Stomach (tissue), 9 donors: ENCODE data around the gene RBMS3. TPM values are rescaled to one million over a fixed set of nuclear protein-coding genes. Genes with fewer than 3 reads are reported as not detected.

ENCODE experiments used
- DNase-seq, 2 donors: peaks; one replicate each; pipeline versions ENCODE4 v3.0.0 to v3.0.0-alpha.2; 2013 to 2019
- H3K27ac ChIP-seq, 5 donors: fragments of 200-600 bp in 4 of 5; sonication (generic) in 4 of 5; one replicate each; pipeline ENCODE4 v1.5.1; 2013 to 2019; ENCODE audit warnings: mild to moderate bottlenecking in 1 of 5, moderate library complexity in 1 of 5
- H3K27me3 ChIP-seq, 3 donors: fragments of 200-600 bp; sonication (generic); one replicate each; pipeline ENCODE4 v1.5.1; 2017 to 2019; ENCODE audit warnings: mixed run types in 1 of 3
- H3K36me3 ChIP-seq, 4 donors: fragments of 200-600 bp; sonication (generic); 1 replicate in 3 of 4; 2 replicates in 1 of 4; pipeline ENCODE4 v1.5.1; 2016 to 2019
- H3K4me1 ChIP-seq, 4 donors: fragments of 200-600 bp; sonication (generic); one replicate each; pipeline ENCODE4 v1.5.1; 2016 to 2019
- H3K4me3 ChIP-seq, 4 donors: fragments of 200-600 bp; sonication (generic) in 3 of 4; one replicate each; pipeline ENCODE4 v1.5.1; 2016 to 2019; ENCODE audit warnings: mild to moderate bottlenecking in 1 of 4
- H3K9me3 ChIP-seq, 4 donors: fragments of 200-600 bp; sonication (generic); one replicate each; pipeline ENCODE4 v1.5.1; 2016 to 2019
- EP300 ChIP-seq: sonication (generic); formaldehyde crosslinking; IDR thresholded peaks from one replicate; pipeline ENCODE4 v1.6.1; 2017; ENCODE audit warnings: antibody characterized with exemption
- POLR2A ChIP-seq, 4 donors: fragments of 450-650 bp; IDR thresholded peaks; one replicate each; pipeline ENCODE4 v1.6.1; 2016; ENCODE audit warnings: antibody characterized with exemption in 4 of 4, control low read depth in 2 of 4, mild to moderate bottlenecking in 1 of 4, moderate library complexity in 1 of 4
- POLR2AphosphoS5 ChIP-seq, 3 donors: sonication (generic); formaldehyde crosslinking; IDR thresholded peaks; one replicate each; pipeline ENCODE4 v1.6.1; 2016; ENCODE audit warnings: antibody characterized with exemption in 3 of 3
- WGBS, 5 donors: extraction: QIAGEN DNeasy Blood & Tissue Kit in 3 of 5; methylation state at CpG; one replicate each; pipeline versions ENCODE4 v1.1.5 to v1.1.7; 2013 to 2018; 5-methylcytosine and 5-hydroxymethylcytosine counted together
- intact Hi-C: fragments of 100-400 bp; cut with DNase I; formaldehyde crosslinking; loops from one replicate; pipeline ENCODE4 v1.15.1; 2023; ENCODE audit warnings: low total_unique reads
- polyA plus RNA-seq, 3 donors: library from polyadenylated mRNA; stranded (reverse); fragments of 200-250 nt; gene quantifications; one replicate each; pipeline ENCODE4 v1.2.3, GENCODE V29; 2013
- total RNA-seq, 5 donors: library from RNA; depleted of rRNA; stranded (reverse); fragments of >200 nt; gene quantifications; one replicate each; pipeline versions ENCODE4 v1.1.0 to v1.2.3, GENCODE V29; 2014 to 2016
- TF ChIP-seq, protein P1 (sequence below), 7 experiments: fragments of 450-650 bp in 4 of 7; fragments of 200-600 bp in 3 of 7; sonication (generic) in 3 of 7; IDR thresholded peaks; one replicate each; pipeline ENCODE4 v1.5.1; 2016 to 2019; ENCODE audit warnings: antibody characterized with exemption in 7 of 7, control low read depth in 2 of 7, mild to moderate bottlenecking in 1 of 7
- donor health status: healthy with polysubstance abuse.
- donor health status: Bipolar disorder and iron deficiency.
- donor health status: healthy.

Gene RBMS3
- total and polyA plus RNA-seq, 8 donors, result 2.0 to 103 (median 16.0) TPM

DNA sequence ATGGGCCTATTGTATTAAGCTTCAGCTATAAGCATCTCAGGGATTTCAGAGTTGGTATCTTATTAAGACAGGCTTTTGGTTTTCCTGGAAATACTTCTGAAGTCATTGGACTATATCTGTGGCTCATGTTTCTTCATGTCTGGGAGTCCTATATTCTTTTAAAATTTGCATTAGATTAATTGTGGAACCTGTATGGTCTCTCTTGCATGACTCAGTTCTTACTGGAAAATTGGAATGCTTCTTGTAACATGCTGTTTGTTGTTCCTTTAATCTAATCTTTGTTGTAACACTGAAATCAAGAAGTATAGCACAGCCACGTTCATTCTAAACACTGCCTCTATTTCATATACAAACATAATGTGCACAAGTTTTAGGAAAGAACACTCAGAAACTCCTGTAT is 208.1 kb downstream of the RBMS3 start:
- no peak overlapping the region for H3K4me3 ChIP-seq
- no peaks in the 10 kb centered on the region for H3K27me3 ChIP-seq
- H3K9me3 ChIP-seq, result no peaks in the 10 kb centered on the region
- intact Hi-C loops, result no loop called here
- peaks cover 0 to 5% (median 0%) of the 10 kb centered on the region in 4 donors for H3K4me1 ChIP-seq
- H3K36me3 ChIP-seq, result no peaks in the 10 kb centered on the region
- WGBS, 5 donors, result 15 to 42% (median 30%) methylated on average over 1 of the region's 1 CpG
- TF ChIP-seq, protein P1, sequence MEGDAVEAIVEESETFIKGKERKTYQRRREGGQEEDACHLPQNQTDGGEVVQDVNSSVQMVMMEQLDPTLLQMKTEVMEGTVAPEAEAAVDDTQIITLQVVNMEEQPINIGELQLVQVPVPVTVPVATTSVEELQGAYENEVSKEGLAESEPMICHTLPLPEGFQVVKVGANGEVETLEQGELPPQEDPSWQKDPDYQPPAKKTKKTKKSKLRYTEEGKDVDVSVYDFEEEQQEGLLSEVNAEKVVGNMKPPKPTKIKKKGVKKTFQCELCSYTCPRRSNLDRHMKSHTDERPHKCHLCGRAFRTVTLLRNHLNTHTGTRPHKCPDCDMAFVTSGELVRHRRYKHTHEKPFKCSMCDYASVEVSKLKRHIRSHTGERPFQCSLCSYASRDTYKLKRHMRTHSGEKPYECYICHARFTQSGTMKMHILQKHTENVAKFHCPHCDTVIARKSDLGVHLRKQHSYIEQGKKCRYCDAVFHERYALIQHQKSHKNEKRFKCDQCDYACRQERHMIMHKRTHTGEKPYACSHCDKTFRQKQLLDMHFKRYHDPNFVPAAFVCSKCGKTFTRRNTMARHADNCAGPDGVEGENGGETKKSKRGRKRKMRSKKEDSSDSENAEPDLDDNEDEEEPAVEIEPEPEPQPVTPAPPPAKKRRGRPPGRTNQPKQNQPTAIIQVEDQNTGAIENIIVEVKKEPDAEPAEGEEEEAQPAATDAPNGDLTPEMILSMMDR (IDR thresholded peaks at IDR 0.05), result no peak
- TF ChIP-seq EP300 (no peak), POLR2A (IDR thresholded peaks at IDR 0.05) (no peak), POLR2AphosphoS5 (IDR thresholded peaks at IDR 0.05) (no peak)
- H3K27ac ChIP-seq, result no peak overlapping the region
- no peak for DNase-seq

DNA sequence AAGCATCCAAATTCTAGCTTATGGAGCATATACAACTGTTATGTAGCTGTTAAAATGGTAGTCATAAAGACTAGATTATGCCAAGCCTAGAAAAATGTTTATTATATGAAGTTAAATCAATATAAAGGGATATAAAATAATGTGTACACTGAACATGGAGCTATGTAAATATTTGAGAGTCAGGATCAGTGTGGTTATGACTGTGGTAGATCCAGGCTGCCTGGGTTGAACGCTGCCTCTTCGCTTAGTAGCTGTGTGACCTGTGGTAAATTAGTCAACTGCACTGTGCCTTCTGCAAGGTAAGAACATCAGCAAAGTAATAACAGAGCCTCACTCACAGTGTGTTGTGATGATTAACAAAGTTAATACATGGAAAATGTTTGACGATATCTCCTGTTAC is 212.2 kb downstream of the RBMS3 start:
- peaks cover 0 to 10% (median 4%) of the 10 kb centered on the region in 4 donors for H3K4me1 ChIP-seq
- intact Hi-C loops, result no loop called here
- no peak for DNase-seq
- TF ChIP-seq POLR2A (IDR thresholded peaks at IDR 0.05) (no peak), EP300 (no peak), POLR2AphosphoS5 (IDR thresholded peaks at IDR 0.05) (no peak)
- TF ChIP-seq, protein P1 (IDR thresholded peaks at IDR 0.05), result no peak
- no peaks in the 10 kb centered on the region for H3K36me3 ChIP-seq
- no peaks in the 10 kb centered on the region for H3K27me3 ChIP-seq
- 70 to 82% (median 80%) methylated on average over 3 of the region's 3 CpGs for whole genome bisulfite sequencing, 5 donors
- H3K4me3 ChIP-seq, result no peak overlapping the region
- H3K27ac ChIP-seq, result no peak overlapping the region
- H3K9me3 ChIP-seq, result no peaks in the 10 kb centered on the region

DNA sequence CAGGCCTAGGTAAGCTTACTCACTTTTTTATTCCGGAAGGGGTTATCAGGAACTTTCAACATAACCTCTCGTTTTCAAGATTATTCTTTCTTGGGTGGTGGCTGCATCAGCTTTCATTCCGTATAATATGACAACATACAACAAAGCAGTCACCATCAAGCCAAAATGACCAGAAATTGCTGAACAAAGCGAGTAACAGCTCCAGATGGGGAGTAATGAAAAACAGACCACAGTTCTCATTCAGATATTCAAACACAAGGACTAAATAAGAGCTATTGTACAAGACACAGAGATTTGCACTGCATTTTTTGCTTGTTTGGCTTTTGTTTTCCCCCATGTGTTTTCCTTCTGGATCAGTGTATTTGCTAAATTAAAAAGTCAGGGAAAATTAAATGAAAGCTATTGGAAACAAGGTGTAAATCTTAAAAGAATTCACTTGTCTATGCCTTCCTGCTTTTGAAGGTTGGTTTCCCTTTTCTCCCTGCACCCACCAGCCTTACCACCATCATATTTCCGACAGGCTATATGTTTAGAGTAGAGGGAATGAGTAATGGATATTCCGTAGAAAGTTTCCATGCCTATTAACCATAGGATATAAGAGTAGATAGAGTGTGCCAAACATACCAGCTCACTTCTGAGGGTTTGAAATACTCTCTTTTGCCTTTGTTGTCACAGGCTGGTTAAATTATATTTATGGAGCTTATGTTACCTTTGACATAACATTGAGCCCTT is 213.6 kb downstream of the RBMS3 start:
- H3K27ac ChIP-seq, result no peak overlapping the region
- WGBS, 5 donors, result 57 to 65% (median 62%) methylated on average over 6 of the region's 6 CpGs

DNA sequence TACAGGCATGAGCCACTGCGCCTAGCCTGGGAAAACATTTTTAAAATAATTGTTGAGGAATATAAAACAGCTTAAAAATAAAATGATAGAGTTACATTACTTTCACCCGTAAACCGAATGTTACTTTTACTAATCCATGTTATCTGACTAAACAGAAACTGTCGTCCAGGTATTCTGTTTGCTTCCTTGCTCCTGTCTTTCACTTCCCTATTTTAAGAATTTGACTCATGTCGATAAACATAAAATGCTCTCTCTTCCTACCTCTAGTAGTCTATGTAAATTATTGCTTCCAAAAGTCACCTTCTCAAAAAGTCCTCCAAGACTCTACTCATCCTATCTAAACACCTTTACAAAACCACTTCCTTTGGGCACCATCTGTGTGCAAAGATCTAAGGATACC is 216.4 kb downstream of the RBMS3 start:
- H3K36me3 ChIP-seq, result no peaks in the 10 kb centered on the region
- DNase-seq, result no peak
- TF ChIP-seq, protein P1 (IDR thresholded peaks at IDR 0.05), result no peak
- TF ChIP-seq POLR2A (IDR thresholded peaks at IDR 0.05), result no peak
- TF ChIP-seq POLR2AphosphoS5 (IDR thresholded peaks at IDR 0.05), result no peak
- TF ChIP-seq EP300, result no peak
- WGBS, 5 donors, result 79 to 92% (median 88%) methylated on average over 5 of the region's 5 CpGs
- intact Hi-C loops, result no loop called here
- no peak overlapping the region for H3K4me3 ChIP-seq
- no peak overlapping the region for H3K27ac ChIP-seq
- H3K9me3 ChIP-seq, result no peaks in the 10 kb centered on the region
- H3K4me1 ChIP-seq, result peaks cover 0 to 9% (median 3%) of the 10 kb centered on the region in 4 donors
- no peaks in the 10 kb centered on the region for H3K27me3 ChIP-seq

More for the DNA sequence above, 213.6 kb downstream of the RBMS3 start:
- DNase-seq, result peak in 1 of 2 donors; percentile 68
- intact Hi-C loops, result no loop called here
- Histone ChIP-seq H3K4me3 (no peak overlapping the region), H3K9me3 (no peaks in the 10 kb centered on the region), H3K36me3 (no peaks in the 10 kb centered on the region), H3K27me3 (no peaks in the 10 kb centered on the region), H3K4me1 (peaks cover 0 to 9% (median 3%) of the 10 kb centered on the region in 4 donors)
- TF ChIP-seq POLR2A (IDR thresholded peaks at IDR 0.05), result no peak
- no peak for TF ChIP-seq EP300
- TF ChIP-seq, protein P1 (IDR thresholded peaks at IDR 0.05), result no peak
- TF ChIP-seq POLR2AphosphoS5 (IDR thresholded peaks at IDR 0.05), result no peak
